ENCODE results near the gene SOX10. TPM values are rescaled to one million over a fixed set of nuclear protein-coding genes. Genes with fewer than 3 reads are reported as not detected.
A peak's percentile ranks its signal among the peaks of the same experiment; 100 is the strongest.

The SOX10 gene
- total RNA-seq, 1 experiment from 2014 or later: 2.4 TPM

DNA sequence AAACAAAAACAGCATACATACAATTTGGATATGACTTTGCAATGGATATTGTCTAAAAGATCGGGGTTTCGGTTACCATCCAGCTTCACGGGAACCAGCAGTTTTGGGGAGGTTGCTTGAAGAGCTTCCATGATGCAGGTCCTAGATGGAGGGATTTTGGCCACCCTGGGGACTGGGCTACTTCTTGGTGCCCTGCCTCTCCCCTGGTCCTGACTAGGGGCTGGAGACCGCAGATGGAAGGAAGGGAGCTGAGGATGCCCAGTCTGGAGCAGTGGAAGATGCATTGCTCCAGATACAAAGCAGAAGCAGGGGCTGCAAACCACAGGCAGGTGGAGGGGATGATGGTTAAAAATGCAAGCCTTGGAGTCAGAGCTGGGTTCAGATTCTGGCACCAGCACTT is 13.5 kb downstream of the SOX10 start:
- Histone ChIP-seq H3K27ac (ENCODE audit: insufficient read length, low read depth, low read length) (no peak overlapping the region), H3K14ac (ENCODE audit: insufficient read depth, low read length) (no peak overlapping the region), H2BK5ac (ENCODE audit: insufficient read length, low read length) (no peak overlapping the region), H3K23ac (ENCODE audit: insufficient read length, low read depth, low read length) (no peak overlapping the region), H2BK15ac (ENCODE audit: low read depth, low read length) (no peak overlapping the region), H3K79me1 (ENCODE audit: insufficient read depth, low read depth, low read length, poor library complexity, severe bottlenecking) (no peaks in the 10 kb centered on the region), H4K20me1 (ENCODE audit: control insufficient read depth, insufficient read depth, insufficient read length) (peaks cover 3% of the 10 kb centered on the region), H3K9ac (ENCODE audit: extremely low read depth, insufficient read length, low read length) (no peak overlapping the region), H4K91ac (ENCODE audit: insufficient read length, low read depth, low read length) (no peak overlapping the region), H2BK120ac (ENCODE audit: low read depth, low read length, poor library complexity, severe bottlenecking) (no peak overlapping the region), H3K56ac (ENCODE audit: insufficient read length, low read depth, low read length) (no peak overlapping the region), H2AK5ac (ENCODE audit: insufficient read length, low read length) (no peak overlapping the region), H3K27me3 (ENCODE audit: insufficient read depth, low read length) (no peaks in the 10 kb centered on the region), H2AFZ (ENCODE audit: low read length) (no peak overlapping the region), H4K8ac (replicated peaks; ENCODE audit: insufficient read length, low read depth, low read length) (no peak overlapping the region), H3K4me2 (ENCODE audit: insufficient read depth, insufficient read length, low read length) (no peak overlapping the region), H3K9me3 (ENCODE audit: control insufficient read depth, low read depth, low read length) (no peaks in the 10 kb centered on the region), H3K79me2 (ENCODE audit: insufficient read depth, low read length) (no peaks in the 10 kb centered on the region), H4K5ac (ENCODE audit: insufficient read length, low read depth, low read length) (no peak overlapping the region), H3K4ac (ENCODE audit: low read depth, low read length) (no peak overlapping the region), H2BK12ac (ENCODE audit: insufficient read length, low read depth, low read length) (no peak overlapping the region), H2BK20ac (ENCODE audit: low read depth, low read length, poor library complexity, severe bottlenecking) (no peak overlapping the region), H3K4me1 (ENCODE audit: insufficient read depth, low read length) (no peaks in the 10 kb centered on the region; the same call in 1 of the 2 replicates), H3K23me2 (ENCODE audit: insufficient read length, low read depth, low read length, poor library complexity, severe bottlenecking) (no peaks in the 10 kb centered on the region), H3T11ph (ENCODE audit: low read length) (no peak overlapping the region), H3K18ac (ENCODE audit: insufficient read length, low read depth, low read length) (no peak overlapping the region)
- Mint-ChIP-seq H3K4me3 (no peak overlapping the region; a peak in 1 of 5 replicates), H3K9me3 (0 out of 5 replicates have a peak, but pooled peaks cover 0 to 3% of the 10 kb centered on the region in 2 experiments), H3K27me3 (ENCODE audit: low read depth) (no peaks in the 10 kb centered on the region; the same call in 1 of the 2 replicates), H3K4me1 (peaks cover 32 to 53% of the 10 kb centered on the region in 2 experiments), H3K27ac (peak overlapping the region in 1 of 3 experiments; percentile 80; a peak in 2 of 7 replicates), H3K36me3 (ENCODE audit: insufficient read depth in 1 of 3, low read depth in 3 of 3) (peaks cover 15 to 58% (median 49%) of the 10 kb centered on the region in 3 experiments; a peak in 6 of 7 replicates)
- TF ChIP-seq, protein P1, sequence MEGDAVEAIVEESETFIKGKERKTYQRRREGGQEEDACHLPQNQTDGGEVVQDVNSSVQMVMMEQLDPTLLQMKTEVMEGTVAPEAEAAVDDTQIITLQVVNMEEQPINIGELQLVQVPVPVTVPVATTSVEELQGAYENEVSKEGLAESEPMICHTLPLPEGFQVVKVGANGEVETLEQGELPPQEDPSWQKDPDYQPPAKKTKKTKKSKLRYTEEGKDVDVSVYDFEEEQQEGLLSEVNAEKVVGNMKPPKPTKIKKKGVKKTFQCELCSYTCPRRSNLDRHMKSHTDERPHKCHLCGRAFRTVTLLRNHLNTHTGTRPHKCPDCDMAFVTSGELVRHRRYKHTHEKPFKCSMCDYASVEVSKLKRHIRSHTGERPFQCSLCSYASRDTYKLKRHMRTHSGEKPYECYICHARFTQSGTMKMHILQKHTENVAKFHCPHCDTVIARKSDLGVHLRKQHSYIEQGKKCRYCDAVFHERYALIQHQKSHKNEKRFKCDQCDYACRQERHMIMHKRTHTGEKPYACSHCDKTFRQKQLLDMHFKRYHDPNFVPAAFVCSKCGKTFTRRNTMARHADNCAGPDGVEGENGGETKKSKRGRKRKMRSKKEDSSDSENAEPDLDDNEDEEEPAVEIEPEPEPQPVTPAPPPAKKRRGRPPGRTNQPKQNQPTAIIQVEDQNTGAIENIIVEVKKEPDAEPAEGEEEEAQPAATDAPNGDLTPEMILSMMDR (conservative IDR thresholded peaks at IDR 0.05): no peak
- no peak for DNase-seq
- no CpG with 5 or more reads among the region's 4 CpGs for WGBS (ENCODE audit: extremely low coverage, insufficient read length, low lambda C conversion rate)

All from H9 (cell line).